ENCODE results near the gene TRPC6.

DNA sequence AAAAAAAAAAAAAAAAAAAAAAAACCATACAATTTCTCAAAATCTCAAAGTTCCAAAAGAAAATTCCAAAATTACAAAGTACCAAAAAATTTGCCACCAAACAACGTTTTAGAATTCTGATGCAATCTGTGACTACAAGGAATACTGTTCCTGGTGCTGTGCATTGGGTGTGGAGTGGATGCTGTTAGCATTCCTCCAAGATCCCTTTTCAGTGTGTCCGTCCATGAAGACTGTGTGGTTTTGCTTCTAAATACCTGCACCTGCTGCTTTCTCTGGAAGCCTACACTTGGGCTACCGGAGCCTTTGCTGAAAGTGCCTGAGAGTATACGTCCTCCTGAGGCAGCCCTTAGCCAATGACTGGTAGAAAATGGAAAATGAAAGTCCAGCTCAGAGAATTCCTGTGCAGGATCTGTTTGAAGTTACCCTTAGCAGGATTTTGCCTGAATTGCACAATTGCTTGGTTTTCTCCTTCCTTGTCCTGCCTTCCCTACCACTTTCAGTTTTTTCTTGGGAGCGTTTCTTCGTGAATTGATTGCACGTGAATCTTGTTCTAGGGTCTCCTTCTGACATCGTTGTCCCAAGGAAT lies 140.8 kb downstream of the TRPC6 start:
- TF ChIP-seq POLR2AphosphoS5 (IDR thresholded peaks at IDR 0.05), result no peak
- TF ChIP-seq, protein P1, sequence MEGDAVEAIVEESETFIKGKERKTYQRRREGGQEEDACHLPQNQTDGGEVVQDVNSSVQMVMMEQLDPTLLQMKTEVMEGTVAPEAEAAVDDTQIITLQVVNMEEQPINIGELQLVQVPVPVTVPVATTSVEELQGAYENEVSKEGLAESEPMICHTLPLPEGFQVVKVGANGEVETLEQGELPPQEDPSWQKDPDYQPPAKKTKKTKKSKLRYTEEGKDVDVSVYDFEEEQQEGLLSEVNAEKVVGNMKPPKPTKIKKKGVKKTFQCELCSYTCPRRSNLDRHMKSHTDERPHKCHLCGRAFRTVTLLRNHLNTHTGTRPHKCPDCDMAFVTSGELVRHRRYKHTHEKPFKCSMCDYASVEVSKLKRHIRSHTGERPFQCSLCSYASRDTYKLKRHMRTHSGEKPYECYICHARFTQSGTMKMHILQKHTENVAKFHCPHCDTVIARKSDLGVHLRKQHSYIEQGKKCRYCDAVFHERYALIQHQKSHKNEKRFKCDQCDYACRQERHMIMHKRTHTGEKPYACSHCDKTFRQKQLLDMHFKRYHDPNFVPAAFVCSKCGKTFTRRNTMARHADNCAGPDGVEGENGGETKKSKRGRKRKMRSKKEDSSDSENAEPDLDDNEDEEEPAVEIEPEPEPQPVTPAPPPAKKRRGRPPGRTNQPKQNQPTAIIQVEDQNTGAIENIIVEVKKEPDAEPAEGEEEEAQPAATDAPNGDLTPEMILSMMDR (IDR thresholded peaks at IDR 0.05), result no peak

Measured in esophagus muscularis mucosa (tissue), 3 donors.